Measurements from ENCODE around the gene CXCL13. TPM values are rescaled to one million over a fixed set of nuclear protein-coding genes. Genes with fewer than 3 reads are reported as not detected.

Gene CXCL13
- total and polyA plus RNA-seq, 2 of the 13 experiments (the other 11 are each of a cell fraction or from before 2014, with no cell fraction given) = not detected

DNA sequence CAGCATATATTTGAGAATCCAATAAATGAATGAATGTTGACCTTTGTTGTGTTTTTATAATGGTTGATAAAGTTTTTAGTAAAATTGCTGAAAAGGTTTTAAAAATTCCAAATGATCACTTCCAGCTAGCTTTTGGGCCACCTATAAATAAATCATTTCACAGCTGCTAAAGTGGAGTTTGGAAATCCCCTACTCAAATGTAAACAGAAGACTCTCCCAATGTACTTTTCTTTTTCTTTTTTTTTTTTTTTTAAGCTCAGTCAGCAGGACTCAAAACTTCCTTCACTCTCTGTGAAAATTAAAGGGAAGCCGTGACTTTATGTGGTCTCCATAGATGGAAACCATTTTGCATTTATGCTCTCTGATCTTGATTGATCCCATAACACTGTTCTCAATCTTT lies 45.2 kb downstream of the CXCL13 start (continued):
- TF ChIP-seq, protein P1, sequence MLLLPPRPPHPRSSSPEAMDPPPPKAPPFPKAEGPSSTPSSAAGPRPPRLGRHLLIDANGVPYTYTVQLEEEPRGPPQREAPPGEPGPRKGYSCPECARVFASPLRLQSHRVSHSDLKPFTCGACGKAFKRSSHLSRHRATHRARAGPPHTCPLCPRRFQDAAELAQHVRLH (CRISPR knock-in tag; IDR thresholded peaks at IDR 0.05; ENCODE audit: borderline replicate concordance, low read depth) = no peak
- no peak for TF ChIP-seq CCDC6 (CRISPR knock-in tag; IDR thresholded peaks at IDR 0.05)
- TF ChIP-seq, protein P2, sequence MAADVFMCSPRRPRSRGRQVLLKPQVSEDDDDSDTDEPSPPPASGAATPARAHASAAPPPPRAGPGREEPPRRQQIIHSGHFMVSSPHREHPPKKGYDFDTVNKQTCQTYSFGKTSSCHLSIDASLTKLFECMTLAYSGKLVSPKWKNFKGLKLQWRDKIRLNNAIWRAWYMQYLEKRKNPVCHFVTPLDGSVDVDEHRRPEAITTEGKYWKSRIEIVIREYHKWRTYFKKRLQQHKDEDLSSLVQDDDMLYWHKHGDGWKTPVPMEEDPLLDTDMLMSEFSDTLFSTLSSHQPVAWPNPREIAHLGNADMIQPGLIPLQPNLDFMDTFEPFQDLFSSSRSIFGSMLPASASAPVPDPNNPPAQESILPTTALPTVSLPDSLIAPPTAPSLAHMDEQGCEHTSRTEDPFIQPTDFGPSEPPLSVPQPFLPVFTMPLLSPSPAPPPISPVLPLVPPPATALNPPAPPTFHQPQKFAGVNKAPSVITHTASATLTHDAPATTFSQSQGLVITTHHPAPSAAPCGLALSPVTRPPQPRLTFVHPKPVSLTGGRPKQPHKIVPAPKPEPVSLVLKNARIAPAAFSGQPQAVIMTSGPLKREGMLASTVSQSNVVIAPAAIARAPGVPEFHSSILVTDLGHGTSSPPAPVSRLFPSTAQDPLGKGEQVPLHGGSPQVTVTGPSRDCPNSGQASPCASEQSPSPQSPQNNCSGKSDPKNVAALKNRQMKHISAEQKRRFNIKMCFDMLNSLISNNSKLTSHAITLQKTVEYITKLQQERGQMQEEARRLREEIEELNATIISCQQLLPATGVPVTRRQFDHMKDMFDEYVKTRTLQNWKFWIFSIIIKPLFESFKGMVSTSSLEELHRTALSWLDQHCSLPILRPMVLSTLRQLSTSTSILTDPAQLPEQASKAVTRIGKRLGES (CRISPR knock-in tag; IDR thresholded peaks at IDR 0.05; ENCODE audit: borderline replicate concordance) = no peak

DNA sequence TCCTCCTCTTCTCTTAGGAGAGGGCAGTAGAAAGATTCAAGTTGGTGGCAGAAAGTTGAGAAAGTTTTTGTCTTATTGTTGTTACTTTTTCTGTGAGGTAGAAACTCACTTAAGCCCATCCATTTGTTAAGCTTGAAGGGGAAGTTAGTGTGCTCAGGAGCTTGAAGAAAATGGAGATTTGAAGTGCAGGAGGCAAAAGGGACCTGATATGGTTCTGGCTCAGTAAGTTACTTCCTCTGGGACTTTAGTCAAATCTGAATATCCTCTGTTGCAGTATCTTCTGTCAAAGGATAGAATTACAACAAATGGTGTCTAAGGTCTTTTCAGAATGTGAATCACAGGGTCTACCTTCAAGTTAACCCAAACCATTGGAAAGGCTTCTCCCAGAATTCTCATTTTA lies 46.2 kb downstream of the CXCL13 start:
- no TSS peak for BruUV-seq (replicated peaks)
- ATAC-seq (no peak), FAIRE-seq (no peak), DNase-seq (ENCODE audit: low spot score) (no peak)
- intact Hi-C loops (cut with micrococcal nuclease; ENCODE audit: unreplicated experiment) (no loop called here), in situ Hi-C loops (cut with HindIII; ENCODE audit: extremely low pct_ligation_motif_present, low pct_unique_long_range_greater_than_20kb) (no loop called here)
- no peak overlapping the region for H2AFZ ChIP-seq (ENCODE audit: low read length)
- no peaks in the 10 kb centered on the region for H3K36me3 ChIP-seq (replicated peaks in 1 of 2; ENCODE audit: control insufficient read depth in 1 of 2, insufficient read depth in 2 of 2, low read length in 2 of 2)
- ChIA-PET CTCF (ENCODE audit: low intra/inter-chr PET ratio, low total read pairs) (no interaction called here), POLR2A (no interaction called here)
- no peak overlapping the region for H3K4me2 ChIP-seq (ENCODE audit: low read depth, low read length)
- H4K20me1 ChIP-seq (ENCODE audit: insufficient read depth, low read length) = no peaks in the 10 kb centered on the region
- H3K9me3 ChIP-seq (ENCODE audit: low read length) = peaks cover 3% of the 10 kb centered on the region; the same call in 1 of the 2 replicates
- no peak overlapping the region for H3K27ac ChIP-seq (ENCODE audit: extremely low read length, insufficient read depth, low read length)
- H3K4me1 ChIP-seq (ENCODE audit: insufficient read depth, low read length) = no peaks in the 10 kb centered on the region
- H3K79me2 ChIP-seq (ENCODE audit: insufficient read depth, low read length) = no peaks in the 10 kb centered on the region
- H3K4me3 ChIP-seq (replicated peaks in 1 of 3; ENCODE audit: insufficient read depth in 1 of 3, low read depth in 2 of 3, low read length in 3 of 3) = no peak overlapping the region
- H3K27me3 ChIP-seq (ENCODE audit: control insufficient read depth in 1 of 2, insufficient read depth in 2 of 2, low read length in 2 of 2) = no peaks in the 10 kb centered on the region
- no peak overlapping the region for H3K9ac ChIP-seq (ENCODE audit: insufficient read depth, low read depth, low read length)
- TF ChIP-seq TCF7 (IDR thresholded peaks at IDR 0.05; ENCODE audit: low read depth) (no peak), MIXL1 (CRISPR knock-in tag; IDR thresholded peaks at IDR 0.05) (no peak), POLR2AphosphoS2 (IDR thresholded peaks at IDR 0.05; ENCODE audit: low read depth, low read length) (no peak), ZFY (CRISPR knock-in tag; IDR thresholded peaks at IDR 0.05) (no peak), TARDBP (CRISPR knock-in tag; IDR thresholded peaks at IDR 0.05) (no peak), KDM5A (IDR thresholded peaks at IDR 0.05; ENCODE audit: borderline replicate concordance, low read length) (no peak), TAF15 (IDR thresholded peaks at IDR 0.05; ENCODE audit: low read depth, low read length, poor library complexity, severe bottlenecking) (no peak)
- TF ChIP-seq, protein P3, sequence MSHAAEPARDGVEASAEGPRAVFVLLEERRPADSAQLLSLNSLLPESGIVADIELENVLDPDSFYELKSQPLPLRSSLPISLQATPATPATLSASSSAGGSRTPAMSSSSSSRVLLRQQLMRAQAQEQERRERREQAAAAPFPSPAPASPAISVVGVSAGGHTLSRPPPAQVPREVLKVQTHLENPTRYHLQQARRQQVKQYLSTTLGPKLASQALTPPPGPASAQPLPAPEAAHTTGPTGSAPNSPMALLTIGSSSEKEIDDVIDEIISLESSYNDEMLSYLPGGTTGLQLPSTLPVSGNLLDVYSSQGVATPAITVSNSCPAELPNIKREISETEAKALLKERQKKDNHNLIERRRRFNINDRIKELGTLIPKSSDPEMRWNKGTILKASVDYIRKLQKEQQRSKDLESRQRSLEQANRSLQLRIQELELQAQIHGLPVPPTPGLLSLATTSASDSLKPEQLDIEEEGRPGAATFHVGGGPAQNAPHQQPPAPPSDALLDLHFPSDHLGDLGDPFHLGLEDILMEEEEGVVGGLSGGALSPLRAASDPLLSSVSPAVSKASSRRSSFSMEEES (CRISPR knock-in tag; IDR thresholded peaks at IDR 0.05) = no peak
- TF ChIP-seq, protein P4, sequence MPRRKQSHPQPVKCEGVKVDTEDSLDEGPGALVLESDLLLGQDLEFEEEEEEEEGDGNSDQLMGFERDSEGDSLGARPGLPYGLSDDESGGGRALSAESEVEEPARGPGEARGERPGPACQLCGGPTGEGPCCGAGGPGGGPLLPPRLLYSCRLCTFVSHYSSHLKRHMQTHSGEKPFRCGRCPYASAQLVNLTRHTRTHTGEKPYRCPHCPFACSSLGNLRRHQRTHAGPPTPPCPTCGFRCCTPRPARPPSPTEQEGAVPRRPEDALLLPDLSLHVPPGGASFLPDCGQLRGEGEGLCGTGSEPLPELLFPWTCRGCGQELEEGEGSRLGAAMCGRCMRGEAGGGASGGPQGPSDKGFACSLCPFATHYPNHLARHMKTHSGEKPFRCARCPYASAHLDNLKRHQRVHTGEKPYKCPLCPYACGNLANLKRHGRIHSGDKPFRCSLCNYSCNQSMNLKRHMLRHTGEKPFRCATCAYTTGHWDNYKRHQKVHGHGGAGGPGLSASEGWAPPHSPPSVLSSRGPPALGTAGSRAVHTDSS (CRISPR knock-in tag; conservative IDR thresholded peaks at IDR 0.05) = no peak
- TF ChIP-seq, protein P5, sequence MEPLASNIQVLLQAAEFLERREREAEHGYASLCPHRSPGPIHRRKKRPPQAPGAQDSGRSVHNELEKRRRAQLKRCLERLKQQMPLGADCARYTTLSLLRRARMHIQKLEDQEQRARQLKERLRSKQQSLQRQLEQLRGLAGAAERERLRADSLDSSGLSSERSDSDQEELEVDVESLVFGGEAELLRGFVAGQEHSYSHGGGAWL (CRISPR knock-in tag; IDR thresholded peaks at IDR 0.05) = no peak
